Osteoblast (primary cell): ENCODE measurements around the gene PLAGL1. TPM values are rescaled to one million over a fixed set of nuclear protein-coding genes. Genes with fewer than 3 reads are reported as not detected.

Source experiments
- DNase-seq: peaks from one replicate; pipeline ENCODE4 v3.0.0; 2011; ENCODE audit warnings: low spot score, mixed read lengths; ENCODE audit not compliant: insufficient read length; ENCODE audit errors: missing footprints
- H2AFZ ChIP-seq: 2 replicates; pipeline ENCODE4 v1.6.0; 2011; ENCODE audit warnings: mild to moderate bottlenecking, low read length
- H3K27ac ChIP-seq: 2 replicates; pipeline ENCODE4 v1.5.1; 2011; ENCODE audit warnings: mild to moderate bottlenecking, low read depth, low read length, moderate library complexity
- H3K27me3 ChIP-seq: 2 replicates; pipeline ENCODE4 v1.6.0; 2012; ENCODE audit warnings: mild to moderate bottlenecking, control low read depth, inconsistent platforms, low read length, moderate library complexity; ENCODE audit not compliant: insufficient read depth
- H3K36me3 ChIP-seq: 2 replicates; pipeline ENCODE4 v1.5.1; 2011; ENCODE audit warnings: mild to moderate bottlenecking, low read length, control low read depth, moderate library complexity; ENCODE audit not compliant: insufficient read depth
- H3K4me1 ChIP-seq: 2 replicates; pipeline ENCODE4 v1.5.1; 2011; ENCODE audit warnings: mild to moderate bottlenecking, low read length, control low read depth, moderate library complexity; ENCODE audit not compliant: insufficient read depth
- H3K4me2 ChIP-seq: 2 replicates; pipeline ENCODE4 v1.6.0; 2011; ENCODE audit warnings: mild to moderate bottlenecking, low read length; ENCODE audit not compliant: insufficient read depth
- H3K4me3 ChIP-seq: fragments of 200-600 bp; sonication (generic); 3 replicates; pipeline ENCODE4 v1.5.1; 2012; ENCODE audit warnings: mild to moderate bottlenecking, low read length, inconsistent platforms; ENCODE audit not compliant: insufficient read depth
- H3K79me2 ChIP-seq: 2 replicates; pipeline ENCODE4 v1.6.0; 2012; ENCODE audit warnings: mild to moderate bottlenecking, low read length, control low read depth, inconsistent platforms; ENCODE audit not compliant: insufficient read depth
- H3K9me3 ChIP-seq: 2 replicates; pipeline ENCODE4 v1.5.1; 2011; ENCODE audit warnings: low read depth, low read length, control low read depth
- H4K20me1 ChIP-seq: 2 replicates; pipeline ENCODE4 v1.6.0; 2012; ENCODE audit warnings: mild to moderate bottlenecking, low read length, control low read depth; ENCODE audit not compliant: insufficient read depth
- CTCF ChIP-seq: IDR thresholded peaks from 2 replicates; pipeline ENCODE4 v1.5.1; 2011; ENCODE audit warnings: mild to moderate bottlenecking, low read depth, low read length, moderate library complexity; ENCODE audit errors: extremely low read depth
- total RNA-seq: library from RNA; depleted of rRNA; stranded (reverse); fragments of >200 nt; gene quantifications from 2 replicates; pipeline ENCODE4 v1.2.3, GENCODE V29; 2012

PLAGL1 gene
- total RNA-seq, 1 donor: 16.6 TPM

- Histone ChIP-seq H3K4me3 (no peak overlapping the region), H3K79me2 (no peaks in the 10 kb centered on the region), H3K36me3 (peaks cover 10% of the 10 kb centered on the region), H3K4me1 (peaks cover 27% of the 10 kb centered on the region), H2AFZ (no peak overlapping the region), H4K20me1 (no peaks in the 10 kb centered on the region), H3K27me3 (peaks cover 6% of the 10 kb centered on the region), H3K9me3 (no peaks in the 10 kb centered on the region), H3K27ac (no peak overlapping the region), H3K4me2 (no peak overlapping the region)
- no peak for TF ChIP-seq CTCF
- no peak for DNase-seq
These were observed 43.4 kb downstream of the PLAGL1 start for GRCh38 chr6:143964674-143965081.

GRCh38 chr6:143963158-143963919 lies 44.7 kb downstream of the PLAGL1 start:
- Histone ChIP-seq H3K27ac (no peak overlapping the region), H3K4me2 (no peak overlapping the region), H3K4me3 (no peak overlapping the region), H3K4me1 (peaks cover 24% of the 10 kb centered on the region), H3K9me3 (no peaks in the 10 kb centered on the region), H3K36me3 (peaks cover 10% of the 10 kb centered on the region), H3K79me2 (no peaks in the 10 kb centered on the region), H4K20me1 (no peaks in the 10 kb centered on the region), H2AFZ (no peak overlapping the region), H3K27me3 (peaks cover 6% of the 10 kb centered on the region)
- DNase-seq: no peak
- no peak for TF ChIP-seq CTCF

DNA sequence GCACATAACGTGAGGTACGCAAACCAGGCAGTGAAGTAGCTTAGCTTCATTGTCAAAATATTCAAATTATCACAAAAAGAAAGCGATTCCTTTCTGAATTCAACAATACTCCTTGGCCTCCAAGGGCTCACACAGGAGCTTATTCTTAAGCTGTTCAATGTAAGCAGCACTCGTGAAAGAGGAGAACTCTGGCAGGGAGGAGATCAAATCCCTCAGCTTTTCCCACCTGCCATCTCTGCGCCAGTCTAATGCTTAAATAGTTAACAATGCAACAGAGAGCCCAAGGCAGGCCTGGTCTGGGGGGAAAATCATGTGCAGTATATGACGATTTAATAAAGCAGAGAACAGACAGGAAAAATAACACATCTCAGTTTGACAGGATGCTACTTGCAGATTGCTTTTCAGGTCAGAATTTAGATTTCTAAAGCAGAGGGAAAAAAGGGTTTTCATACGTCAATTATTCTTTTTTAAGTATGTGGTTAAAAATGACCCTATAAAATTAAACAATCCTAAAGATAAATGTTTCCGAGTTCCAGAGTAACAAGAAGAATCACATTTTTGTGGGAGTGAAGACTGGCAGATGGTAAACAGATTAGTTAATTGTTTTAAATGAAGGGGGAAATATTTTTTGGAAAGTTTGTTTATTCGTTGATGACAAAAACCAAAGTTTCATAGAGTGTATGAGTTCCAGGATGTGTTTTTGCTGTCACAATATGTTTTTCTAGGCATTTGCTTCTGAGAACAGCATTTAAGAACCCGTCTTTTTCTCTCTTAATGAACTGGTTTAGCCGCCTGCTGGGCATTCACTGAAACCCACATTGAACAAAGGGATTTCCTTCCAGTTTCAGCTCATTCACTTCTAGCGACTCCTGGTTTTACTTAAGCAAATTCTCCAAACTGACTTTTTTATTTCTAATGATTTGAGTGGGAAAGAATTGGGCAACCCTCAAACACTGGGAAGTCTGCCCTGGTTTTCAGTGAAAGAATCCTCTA lies 45.9 kb downstream of the PLAGL1 start:
- Histone ChIP-seq H3K79me2 (no peaks in the 10 kb centered on the region), H3K4me1 (peaks cover 17% of the 10 kb centered on the region), H3K4me2 (peak overlapping the region; percentile 11), H4K20me1 (no peaks in the 10 kb centered on the region), H3K36me3 (peaks cover 10% of the 10 kb centered on the region), H3K27ac (no peak overlapping the region), H3K4me3 (no peak overlapping the region), H2AFZ (no peak overlapping the region), H3K9me3 (no peaks in the 10 kb centered on the region), H3K27me3 (peaks cover 6% of the 10 kb centered on the region)
- TF ChIP-seq CTCF: peak; percentile 53
- DNase-seq: no peak

DNA sequence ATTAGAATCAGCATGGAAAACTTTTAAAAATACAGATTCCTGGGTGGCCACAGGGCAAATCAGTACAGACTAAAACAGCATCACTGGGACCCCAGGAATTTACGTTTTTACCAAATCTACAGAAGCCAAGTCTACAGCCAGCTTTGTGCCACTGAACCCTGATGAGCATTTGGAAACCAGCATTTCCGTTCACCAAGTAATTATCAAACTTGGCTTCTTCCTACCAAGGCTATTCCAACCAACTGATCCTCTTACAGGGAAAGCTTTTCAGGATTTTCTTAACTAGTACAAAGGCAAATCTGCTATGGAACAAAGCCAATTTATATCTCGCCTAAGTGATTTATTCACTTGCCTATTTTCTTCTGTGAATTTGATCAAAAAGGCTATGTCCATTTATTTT lies 47.0 kb downstream of the PLAGL1 start:
- Histone ChIP-seq H3K36me3 (peaks cover 10% of the 10 kb centered on the region), H3K4me2 (no peak overlapping the region), H3K27me3 (peaks cover 6% of the 10 kb centered on the region), H3K4me1 (peaks cover 8% of the 10 kb centered on the region), H4K20me1 (no peaks in the 10 kb centered on the region), H3K4me3 (no peak overlapping the region), H3K27ac (no peak overlapping the region), H3K9me3 (no peaks in the 10 kb centered on the region), H3K79me2 (no peaks in the 10 kb centered on the region), H2AFZ (no peak overlapping the region)
- no peak for DNase-seq
- no peak for TF ChIP-seq CTCF
